Esophagus squamous epithelium (tissue), 5 donors: ENCODE measurements around the gene ITPR2. TPM values are rescaled to one million over a fixed set of nuclear protein-coding genes. Genes with fewer than 3 reads are reported as not detected.

Source experiments
- DNase-seq: peaks from one replicate; lab custom pipeline; 2025; lab: John Stamatoyannopoulos, UW
- H3K27ac ChIP-seq, 4 donors: fragments of 200-600 bp; sonication (generic); one replicate each; pipeline ENCODE4 v1.5.1; 2016 to 2019; ENCODE audit warnings: mild to moderate bottlenecking in 1 of 4
- H3K27me3 ChIP-seq, 4 donors: fragments of 200-600 bp; sonication (generic); 1 replicate in 3 of 4; 2 replicates in 1 of 4; pipeline versions ENCODE4 v1.5.1 to v1.6.0; 2017 to 2021; ENCODE audit warnings: antibody characterized with exemption in 1 of 4
- H3K36me3 ChIP-seq, 3 donors: fragments of 200-600 bp; sonication (generic); one replicate each; pipeline ENCODE4 v1.5.1; 2016 to 2019
- H3K4me1 ChIP-seq, 3 donors: fragments of 200-600 bp; sonication (generic); one replicate each; pipeline ENCODE4 v1.5.1; 2017 to 2019
- H3K4me3 ChIP-seq, 4 donors: fragments of 200-600 bp; sonication (generic); 1 replicate in 3 of 4; 2 replicates in 1 of 4; pipeline ENCODE4 v1.5.1; 2016 to 2019; ENCODE audit warnings: mild to moderate bottlenecking in 2 of 4, moderate library complexity in 1 of 4
- H3K9me3 ChIP-seq, 3 donors: fragments of 200-600 bp; sonication (generic); one replicate each; pipeline ENCODE4 v1.5.1; 2016 to 2019
- POLR2A ChIP-seq, 4 donors: fragments of 450-650 bp; IDR thresholded peaks; one replicate each; pipeline ENCODE4 v1.6.1; 2017; ENCODE audit warnings: antibody characterized with exemption in 4 of 4, mild to moderate bottlenecking in 4 of 4, moderate library complexity in 3 of 4
- WGBS, 2 donors: methylation state at CpG; one replicate each; pipeline ENCODE4 v1.1.5; 2018; 5-methylcytosine and 5-hydroxymethylcytosine counted together
- intact Hi-C: fragments of 100-400 bp; cut with DNase I; formaldehyde crosslinking; loops from one replicate; pipeline ENCODE4 v1.15.0; 2022
- total RNA-seq, 4 donors: library from RNA; depleted of rRNA; stranded (reverse); fragments of >200 nt; gene quantifications; one replicate each; pipeline ENCODE4 v1.1.0, GENCODE V29; 2016
- TF ChIP-seq, protein P1 (sequence below), 6 experiments: fragments of 450-650 bp in 4 of 6; fragments of 200-600 bp in 2 of 6; sonication (generic) in 2 of 6; IDR thresholded peaks; one replicate each; pipeline ENCODE4 v1.5.1; 2016 to 2019; ENCODE audit warnings: antibody characterized with exemption in 6 of 6, mild to moderate bottlenecking in 4 of 6, moderate library complexity in 4 of 6
- donor health status: DM: yes; HTN: yes; CAD: no.

The ITPR2 gene
- total RNA-seq, 4 donors from 2014 or later: 30.7 to 49.3 (median 37.6) TPM

GRCh38 chr12:26845057-26845666, 12.2 kb upstream of the ITPR2 start:
- Histone ChIP-seq H3K4me3 (no peak overlapping the region), H3K27me3 (no peaks in the 10 kb centered on the region), H3K4me1 (peaks cover 0 to 11% (median 0%) of the 10 kb centered on the region in 3 donors), H3K9me3 (no peaks in the 10 kb centered on the region), H3K27ac (no peak overlapping the region), H3K36me3 (no peaks in the 10 kb centered on the region)
- 22 to 34% methylated on average over 11 of the region's 11 CpGs for WGBS, 2 donors
- no peak for DNase-seq
- no peak for TF ChIP-seq POLR2A (IDR thresholded peaks at IDR 0.05)
- TF ChIP-seq, protein P1, sequence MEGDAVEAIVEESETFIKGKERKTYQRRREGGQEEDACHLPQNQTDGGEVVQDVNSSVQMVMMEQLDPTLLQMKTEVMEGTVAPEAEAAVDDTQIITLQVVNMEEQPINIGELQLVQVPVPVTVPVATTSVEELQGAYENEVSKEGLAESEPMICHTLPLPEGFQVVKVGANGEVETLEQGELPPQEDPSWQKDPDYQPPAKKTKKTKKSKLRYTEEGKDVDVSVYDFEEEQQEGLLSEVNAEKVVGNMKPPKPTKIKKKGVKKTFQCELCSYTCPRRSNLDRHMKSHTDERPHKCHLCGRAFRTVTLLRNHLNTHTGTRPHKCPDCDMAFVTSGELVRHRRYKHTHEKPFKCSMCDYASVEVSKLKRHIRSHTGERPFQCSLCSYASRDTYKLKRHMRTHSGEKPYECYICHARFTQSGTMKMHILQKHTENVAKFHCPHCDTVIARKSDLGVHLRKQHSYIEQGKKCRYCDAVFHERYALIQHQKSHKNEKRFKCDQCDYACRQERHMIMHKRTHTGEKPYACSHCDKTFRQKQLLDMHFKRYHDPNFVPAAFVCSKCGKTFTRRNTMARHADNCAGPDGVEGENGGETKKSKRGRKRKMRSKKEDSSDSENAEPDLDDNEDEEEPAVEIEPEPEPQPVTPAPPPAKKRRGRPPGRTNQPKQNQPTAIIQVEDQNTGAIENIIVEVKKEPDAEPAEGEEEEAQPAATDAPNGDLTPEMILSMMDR (IDR thresholded peaks at IDR 0.05): peak; percentile 21 to 67 (median 60)
- intact Hi-C loops: no loop called here

GRCh38 chr12:26843311-26843710, 10.3 kb upstream of the ITPR2 start:
- no peak for DNase-seq
- H3K9me3 ChIP-seq: no peaks in the 10 kb centered on the region
- peaks cover 0 to 11% (median 0%) of the 10 kb centered on the region in 3 donors for H3K4me1 ChIP-seq
- H3K27ac ChIP-seq: no peak overlapping the region
- H3K4me3 ChIP-seq: no peak overlapping the region
- TF ChIP-seq, protein P1 (IDR thresholded peaks at IDR 0.05): no peak
- TF ChIP-seq POLR2A (IDR thresholded peaks at IDR 0.05): no peak
- WGBS, 2 donors: 89 to 91% methylated on average over 2 of the region's 2 CpGs
- intact Hi-C loops: no loop called here
- no peaks in the 10 kb centered on the region for H3K27me3 ChIP-seq
- H3K36me3 ChIP-seq: no peaks in the 10 kb centered on the region

DNA sequence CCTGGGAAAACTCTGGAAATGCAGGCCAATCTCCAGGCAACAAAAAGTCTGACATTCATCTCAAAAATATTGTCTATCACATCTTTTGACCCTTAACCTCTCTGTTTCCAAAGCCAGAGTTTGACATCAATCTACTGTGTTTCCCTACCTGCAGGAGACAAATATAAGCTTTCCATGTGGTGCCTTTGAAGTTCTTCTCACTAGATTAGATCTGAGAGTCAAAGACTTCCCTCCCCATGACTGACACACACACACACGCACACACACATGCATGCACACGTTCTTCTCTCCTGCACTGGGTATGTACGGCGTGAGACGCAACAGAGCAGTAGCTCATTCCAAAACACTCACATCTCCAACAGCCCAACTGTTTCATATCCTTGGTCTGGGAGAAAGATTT, 8.1 kb upstream of the ITPR2 start:
- Histone ChIP-seq H3K27ac (no peak overlapping the region), H3K36me3 (no peaks in the 10 kb centered on the region), H3K27me3 (no peaks in the 10 kb centered on the region), H3K9me3 (no peaks in the 10 kb centered on the region), H3K4me1 (peaks cover 0 to 11% (median 0%) of the 10 kb centered on the region in 3 donors), H3K4me3 (no peak overlapping the region)
- intact Hi-C loops: no loop called here
- DNase-seq: no peak
- WGBS, 2 donors: 77 to 83% methylated on average over 5 of the region's 5 CpGs
- TF ChIP-seq, protein P1 (IDR thresholded peaks at IDR 0.05): no peak
- TF ChIP-seq POLR2A (IDR thresholded peaks at IDR 0.05): no peak

- Histone ChIP-seq H3K9me3 (no peaks in the 10 kb centered on the region), H3K27ac (no peak overlapping the region), H3K4me1 (peaks cover 0 to under 1% (median 0%) of the 10 kb centered on the region in 3 donors), H3K27me3 (no peaks in the 10 kb centered on the region), H3K36me3 (no peaks in the 10 kb centered on the region), H3K4me3 (no peak overlapping the region)
- intact Hi-C loops: no loop called here
- TF ChIP-seq POLR2A (IDR thresholded peaks at IDR 0.05): no peak
- TF ChIP-seq, protein P1 (IDR thresholded peaks at IDR 0.05): no peak
- WGBS, 2 donors: 94 to 100% methylated on average over 3 of the region's 3 CpGs
- no peak for DNase-seq
Observed at GRCh38 chr12:26839512-26839911, 6.5 kb upstream of the ITPR2 start.

DNA sequence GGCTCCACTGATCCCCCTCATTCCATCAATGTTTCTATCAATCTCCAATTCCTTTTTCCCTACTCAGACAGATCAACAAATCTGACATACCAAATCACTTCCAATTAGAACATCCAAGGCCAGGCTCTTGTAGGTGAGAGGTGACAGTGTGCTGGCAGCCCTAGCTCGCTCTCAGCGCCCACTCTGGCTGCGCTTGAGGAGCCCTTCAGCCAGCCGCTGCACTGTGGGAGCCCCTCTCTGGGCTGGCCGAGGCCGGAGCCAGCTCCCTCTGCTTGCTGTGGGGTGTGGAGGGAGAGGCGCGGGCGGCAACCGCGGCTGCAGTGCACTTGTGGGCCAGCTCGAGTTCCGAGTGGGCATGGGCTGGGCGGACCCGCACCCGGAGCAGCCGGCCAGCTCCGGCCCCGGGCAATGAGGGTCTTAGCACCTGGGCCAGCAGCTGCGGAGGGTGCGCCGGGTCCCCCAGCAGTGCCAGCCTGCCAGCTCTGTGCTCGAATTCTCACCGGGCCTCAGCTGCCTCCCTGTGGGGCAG, 6.0 kb upstream of the ITPR2 start:
- Histone ChIP-seq H3K27me3 (no peaks in the 10 kb centered on the region), H3K9me3 (no peaks in the 10 kb centered on the region), H3K36me3 (no peaks in the 10 kb centered on the region), H3K4me3 (no peak overlapping the region), H3K27ac (no peak overlapping the region), H3K4me1 (peaks cover 0 to 6% (median under 1%) of the 10 kb centered on the region in 3 donors)
- DNase-seq: no peak
- intact Hi-C loops: no loop called here
- TF ChIP-seq, protein P1 (IDR thresholded peaks at IDR 0.05): no peak
- no peak for TF ChIP-seq POLR2A (IDR thresholded peaks at IDR 0.05)
- 100% methylated on average over 1 to 2 of the region's 24 CpGs for WGBS, 2 donors
